ENCODE results near the gene NUS1.
A peak's percentile ranks its signal among the peaks of the same experiment; 100 is the strongest.
"Not testable (repeated sequence)": the region's sequence is repeated elsewhere in the genome, so short reads cannot be mapped to it uniquely, and the experiment has no call there.

Gene NUS1

DNA sequence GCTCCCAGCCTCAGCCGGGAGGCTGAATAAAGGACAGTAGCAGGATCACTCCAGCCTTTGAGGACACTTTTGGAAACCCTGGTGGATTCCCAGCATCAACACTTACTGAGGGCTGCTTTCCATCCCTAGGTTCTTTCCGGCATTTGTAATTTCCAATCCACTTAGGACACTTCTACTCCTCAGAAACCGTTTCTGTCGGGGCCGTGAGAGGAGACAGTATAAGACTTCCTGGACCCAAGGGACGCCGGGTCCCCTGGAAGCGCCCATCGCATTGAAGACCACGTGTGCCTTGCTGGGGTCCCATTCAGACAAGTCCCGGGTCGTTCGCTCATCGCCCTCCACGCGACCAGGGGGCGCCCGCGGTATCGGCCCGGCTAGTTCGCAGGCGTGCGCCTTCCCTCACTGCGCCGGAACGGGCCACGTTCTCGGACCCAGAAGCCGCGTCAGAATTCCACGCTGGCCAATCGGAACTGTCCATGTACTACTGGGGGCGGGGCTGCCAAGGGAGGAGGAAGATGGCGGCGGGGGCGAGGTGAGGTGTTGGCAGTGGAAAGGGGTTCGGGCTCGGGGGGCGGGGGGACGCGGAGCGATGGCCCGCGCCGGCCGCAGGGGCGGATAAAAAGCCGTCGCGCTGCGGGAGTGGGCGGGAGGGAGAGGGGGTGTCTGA, at the start of gene NUS1:
Gene NUS1, plus strand, starts transcription at position 479 of the 667 bp plus-strand sequence. CDS start 202 bp downstream, outside the sequence.
- peak; percentile 98 for DNase-seq

DNA sequence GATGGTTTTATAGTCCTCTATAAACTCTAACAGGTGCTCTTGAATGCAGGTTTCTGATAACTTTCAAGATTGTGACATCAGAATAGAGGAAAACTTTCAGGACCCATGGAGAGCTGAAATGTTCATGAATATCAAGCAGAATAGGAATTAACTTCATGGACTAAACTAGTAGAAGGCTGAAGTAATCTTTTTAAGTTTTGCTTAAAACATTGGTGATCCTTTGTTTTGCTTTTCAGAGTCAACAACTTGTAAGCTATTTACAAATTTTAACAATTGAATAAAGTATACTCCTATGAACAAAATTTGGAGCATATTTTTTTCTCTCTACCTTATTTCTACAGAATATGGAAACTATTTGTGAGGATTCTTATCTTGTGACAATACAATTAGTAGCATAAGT, 47.7 kb upstream of the NUS1 start:
- DNase-seq = no peak

DNA sequence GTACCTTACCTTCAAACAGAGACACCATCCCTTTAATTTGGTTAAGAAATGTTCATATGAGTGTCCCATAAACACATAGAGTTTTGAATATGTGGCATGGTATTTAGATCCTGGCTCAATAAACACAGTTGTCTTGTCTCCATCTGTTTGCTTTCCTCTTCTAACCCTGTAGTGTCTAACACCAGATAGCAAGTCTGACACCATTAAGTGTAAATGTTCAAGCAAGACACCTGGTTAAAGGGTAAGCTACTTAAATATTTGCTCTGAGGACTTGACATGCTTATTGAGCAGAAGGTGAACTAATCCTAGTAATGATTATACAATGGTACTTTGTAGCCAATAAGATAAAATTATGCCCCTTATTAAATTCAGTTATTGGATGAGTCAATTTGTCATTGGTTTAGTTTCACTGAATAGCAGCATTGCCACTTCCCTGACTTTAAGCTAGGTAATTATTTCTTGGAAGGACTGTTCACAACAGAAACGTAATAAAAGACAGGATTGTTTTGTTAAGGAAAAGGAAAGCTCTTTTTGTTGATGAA, 46.1 kb upstream of the NUS1 start:
- DNase-seq = no peak

DNA sequence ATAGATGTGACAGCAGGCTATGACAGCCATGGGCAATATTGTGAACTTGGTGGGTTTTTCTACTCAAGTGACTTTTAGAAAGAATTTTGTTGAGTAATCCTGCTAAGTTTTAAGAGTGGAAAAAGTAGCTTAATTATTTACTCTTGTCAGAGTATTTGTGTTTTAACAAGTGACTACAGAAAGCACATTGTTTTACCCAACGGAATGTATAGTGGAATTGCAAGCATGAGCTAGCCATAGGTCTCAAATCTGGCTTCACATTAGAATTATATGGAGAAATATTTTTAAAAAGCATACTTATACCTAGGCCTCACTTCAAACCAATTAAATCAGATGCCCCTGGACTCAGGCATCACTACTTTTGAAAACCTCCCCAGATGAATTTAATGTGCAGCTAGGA, 37.5 kb upstream of the NUS1 start:
- no peak for DNase-seq

DNA sequence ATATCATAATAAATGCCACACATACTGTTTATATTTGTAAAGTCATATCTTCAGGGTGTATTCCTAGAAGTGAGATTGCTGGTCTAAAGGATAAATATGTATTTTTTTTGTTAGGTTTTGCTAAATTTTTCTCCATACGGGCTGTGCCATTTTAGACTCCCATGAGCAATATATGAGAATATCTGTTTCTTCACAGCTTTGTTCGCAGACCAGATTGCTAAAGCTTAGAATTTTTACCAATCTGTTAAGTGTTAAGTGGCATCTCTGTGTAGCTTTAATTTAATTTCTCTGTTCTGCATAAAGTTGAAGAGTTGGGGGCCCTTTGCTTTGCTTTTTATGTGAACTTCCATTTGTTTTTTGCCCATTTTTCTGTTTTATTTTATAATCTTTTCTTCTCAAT, 32.3 kb upstream of the NUS1 start:
- DNase-seq = no peak

DNA sequence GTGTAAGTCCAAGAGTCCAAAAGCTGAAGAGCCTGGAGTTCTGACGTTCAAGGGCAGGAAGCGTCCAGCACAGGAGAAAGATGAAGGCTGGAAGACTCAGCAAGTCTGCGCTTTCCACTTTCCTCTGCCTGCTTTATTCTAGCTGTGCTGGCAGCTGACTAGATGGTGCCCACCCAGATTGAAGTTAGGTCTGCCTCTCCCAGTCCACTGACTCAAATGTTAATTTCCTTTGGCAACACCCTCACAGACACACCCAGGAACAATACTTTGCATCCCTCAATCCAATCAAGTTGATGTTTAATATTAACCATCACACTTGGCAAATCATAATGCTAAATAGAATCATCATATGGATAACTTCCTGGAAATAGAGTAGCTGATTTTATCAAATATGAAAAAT, 23.3 kb upstream of the NUS1 start:
- DNase-seq = not testable (repeated sequence)

DNA sequence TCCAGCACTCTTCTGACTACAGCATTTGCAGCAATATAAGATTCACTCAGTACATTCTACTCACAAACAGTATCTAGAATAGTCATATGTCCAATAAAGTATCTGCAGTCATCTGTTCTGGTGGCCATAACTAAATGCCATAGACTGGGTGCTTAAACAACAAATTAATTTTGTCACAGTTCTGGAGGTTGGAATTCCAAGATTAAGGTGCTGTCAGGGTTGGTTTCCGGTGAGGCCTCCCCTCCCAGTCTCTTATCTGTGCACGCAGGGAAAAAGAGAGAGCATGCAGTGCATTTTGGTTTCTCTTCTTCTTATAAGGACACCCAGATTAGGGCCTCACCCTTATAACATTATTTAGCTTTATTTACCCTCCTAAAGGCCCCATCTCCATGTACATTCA, 21.3 kb upstream of the NUS1 start:
- no peak for DNase-seq

DNA sequence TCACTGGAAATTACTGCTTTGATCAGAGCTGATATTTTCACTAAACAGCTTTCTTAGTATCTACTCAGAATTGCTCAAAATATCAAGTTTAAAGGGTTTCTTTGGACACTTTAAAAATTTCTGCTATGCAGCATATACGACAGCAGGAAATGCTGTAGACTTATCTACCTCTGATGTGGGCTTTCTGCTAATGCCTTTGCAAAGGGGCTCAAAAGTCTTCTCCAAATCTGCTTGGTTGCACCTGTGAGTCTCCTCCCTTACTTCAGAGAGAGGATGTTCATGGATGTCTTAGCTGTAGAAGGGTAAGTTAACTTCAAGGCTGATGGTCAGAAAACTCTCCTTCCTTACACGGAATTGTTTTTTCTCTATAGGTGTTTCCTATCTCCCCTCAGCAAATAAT, 19.9 kb upstream of the NUS1 start:
- DNase-seq = no peak

DNA sequence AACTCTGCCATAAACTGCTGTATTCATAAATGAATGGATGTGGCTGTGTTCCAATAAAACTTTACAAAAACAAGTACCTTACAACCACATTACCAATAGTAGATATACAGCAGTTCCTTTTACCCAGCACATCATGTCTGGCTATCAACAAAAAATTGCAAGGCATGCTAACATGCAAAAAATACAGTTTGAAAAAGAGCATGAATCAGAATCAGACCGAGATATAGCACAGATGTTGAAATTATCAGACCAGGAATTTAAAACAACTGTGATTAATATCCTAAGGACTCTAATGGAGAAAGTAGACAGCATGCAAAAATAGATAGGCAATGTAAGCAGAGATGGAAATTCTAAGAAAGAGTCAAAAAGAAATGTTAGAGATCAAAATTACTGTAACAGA, 8.4 kb upstream of the NUS1 start:
- DNase-seq = no peak

DNA sequence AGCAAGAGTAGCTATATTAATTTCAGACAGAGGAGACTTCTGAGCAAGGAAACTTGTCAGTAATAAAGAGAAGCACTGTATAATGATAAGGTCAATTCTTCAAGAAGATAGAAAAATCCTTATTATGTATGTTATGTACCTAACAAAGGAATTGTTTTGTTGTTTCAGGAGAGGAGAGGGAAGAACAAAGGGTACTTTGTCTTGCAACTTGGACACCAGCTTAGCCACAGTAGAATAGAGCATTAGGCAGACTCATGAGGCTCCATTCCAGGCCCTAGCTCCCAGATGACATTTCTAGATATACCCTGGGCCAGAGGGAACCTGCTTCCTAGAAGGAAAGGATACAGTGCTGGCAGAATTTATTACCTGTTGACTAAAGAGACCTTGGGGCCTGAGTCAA, 6.5 kb upstream of the NUS1 start:
- no peak for DNase-seq

DNA sequence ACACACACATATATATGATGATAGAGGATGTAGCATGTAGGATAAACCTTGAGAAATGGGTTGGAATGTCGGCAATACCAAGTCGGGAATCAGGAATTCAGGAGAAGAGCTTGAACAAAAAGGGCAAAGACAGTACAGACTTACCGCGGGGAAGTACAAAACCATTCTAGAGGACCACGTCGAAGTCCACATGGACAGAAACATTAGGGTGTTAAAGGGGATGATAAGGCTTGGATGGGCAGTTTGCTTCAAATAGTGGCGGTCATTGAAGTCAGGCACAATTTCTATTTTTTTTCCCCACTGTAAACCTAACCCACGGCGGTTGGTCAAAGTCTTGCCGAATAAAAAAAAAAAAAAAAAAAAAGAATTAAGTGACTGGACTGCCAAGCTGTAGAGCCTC, 766 bp upstream of the NUS1 start:
- no peak for DNase-seq

DNA sequence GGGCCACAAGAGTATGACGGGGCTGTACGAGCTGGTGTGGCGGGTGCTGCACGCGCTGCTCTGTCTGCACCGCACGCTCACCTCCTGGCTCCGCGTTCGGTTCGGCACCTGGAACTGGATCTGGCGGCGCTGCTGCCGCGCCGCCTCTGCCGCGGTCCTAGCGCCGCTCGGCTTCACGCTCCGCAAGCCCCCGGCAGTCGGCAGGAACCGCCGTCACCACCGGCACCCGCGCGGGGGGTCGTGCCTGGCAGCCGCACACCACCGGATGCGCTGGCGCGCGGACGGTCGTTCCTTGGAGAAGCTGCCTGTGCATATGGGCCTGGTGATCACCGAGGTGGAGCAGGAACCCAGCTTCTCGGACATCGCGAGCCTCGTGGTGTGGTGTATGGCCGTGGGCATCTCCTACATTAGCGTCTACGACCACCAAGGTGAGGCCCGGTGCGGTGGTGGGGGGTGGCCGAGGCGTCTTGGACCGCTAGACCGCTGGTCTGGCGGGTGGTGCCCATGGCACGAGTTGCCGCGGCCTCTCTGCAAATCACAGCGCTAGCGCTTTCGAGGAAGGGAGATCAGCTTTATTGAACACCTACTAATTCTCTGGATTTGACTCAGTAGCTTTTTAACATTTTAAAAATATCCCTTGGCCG, 511 bp downstream of the NUS1 start:
- peak; percentile 5 for DNase-seq

DNA sequence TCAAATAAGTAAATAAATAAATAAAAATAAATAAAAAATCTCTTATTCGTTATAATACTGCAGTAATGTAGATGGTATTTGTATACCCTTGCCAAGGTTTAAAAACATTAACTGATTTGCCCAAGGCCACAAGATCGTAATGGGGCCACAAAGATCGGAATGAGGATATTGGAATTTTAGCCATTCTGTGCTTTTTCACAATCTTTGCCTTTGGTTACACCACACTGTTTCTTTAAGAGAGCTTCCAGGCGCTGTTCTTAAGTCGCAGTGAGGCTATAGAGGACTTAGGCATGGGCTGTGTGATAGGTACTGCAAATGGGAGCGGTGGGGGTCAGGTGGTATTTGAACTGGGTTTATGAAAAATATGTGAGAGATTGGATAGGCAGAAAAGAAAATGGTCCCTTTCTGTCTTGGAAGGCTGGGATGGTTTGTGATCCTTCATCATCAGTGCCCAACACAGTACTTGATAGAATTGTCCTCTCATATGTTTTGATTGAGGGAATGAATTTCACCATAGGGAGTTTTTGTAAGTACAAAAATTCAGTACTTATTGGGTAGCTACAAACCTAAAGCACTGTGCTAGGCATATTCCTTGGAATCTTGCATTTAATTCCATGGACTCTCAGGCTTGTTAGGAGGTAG, 1.4 kb downstream of the NUS1 start:
- DNase-seq = no peak

DNA sequence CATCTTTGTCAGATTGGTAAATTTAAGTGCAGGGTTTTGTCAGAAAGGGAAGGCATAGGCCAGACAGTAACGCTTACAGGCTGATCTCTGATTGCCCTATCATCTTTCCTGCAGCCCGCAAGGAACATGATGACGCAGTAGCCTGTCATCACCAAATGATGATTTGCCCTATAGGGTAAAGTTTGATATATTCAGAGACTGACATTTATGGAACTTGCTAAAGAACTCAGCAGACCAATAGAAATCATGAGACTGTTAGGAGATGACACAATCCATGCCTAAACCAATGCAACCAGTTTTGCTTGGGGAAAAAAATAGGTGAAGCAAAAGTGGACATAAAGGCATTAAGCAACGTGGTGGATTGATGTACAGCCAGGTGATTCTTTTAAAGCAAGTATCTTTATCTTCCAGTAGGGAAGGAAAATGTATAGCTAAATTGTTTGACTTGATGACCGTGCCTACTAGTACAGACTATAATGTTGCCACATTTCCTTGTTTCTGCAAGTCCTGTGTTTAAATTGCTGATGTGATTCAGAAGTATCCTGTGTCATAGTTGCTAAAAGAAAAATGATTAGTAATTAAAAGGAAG, 2.4 kb downstream of the NUS1 start:
- DNase-seq = peak; percentile 48

DNA sequence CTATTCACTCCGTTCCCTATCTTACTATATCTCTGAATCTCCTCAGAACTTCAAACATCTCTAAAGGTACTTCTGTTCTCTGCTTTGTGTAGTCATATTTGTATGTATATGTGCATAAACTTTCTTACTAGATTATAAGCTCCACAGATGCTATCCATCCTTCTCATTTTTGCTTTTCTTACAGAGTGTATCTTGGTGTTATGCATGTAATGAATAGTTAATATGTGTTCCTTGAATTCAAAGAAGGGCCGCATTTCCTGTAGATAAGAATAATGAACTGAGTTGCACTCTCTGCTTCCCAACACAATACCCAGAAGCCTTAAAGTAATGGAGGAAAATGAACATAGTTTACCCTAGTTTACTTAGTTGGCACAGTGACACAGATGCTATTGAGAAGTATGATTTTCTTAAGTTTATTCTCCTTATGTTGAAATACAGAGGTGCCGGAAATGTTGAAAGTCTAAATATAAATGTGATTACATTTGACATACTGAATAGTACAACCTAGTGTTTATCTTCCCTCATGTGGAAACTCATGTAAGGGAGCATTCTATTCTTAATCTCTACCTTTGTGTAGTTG, 6.0 kb downstream of the NUS1 start:
- no peak for DNase-seq

DNA sequence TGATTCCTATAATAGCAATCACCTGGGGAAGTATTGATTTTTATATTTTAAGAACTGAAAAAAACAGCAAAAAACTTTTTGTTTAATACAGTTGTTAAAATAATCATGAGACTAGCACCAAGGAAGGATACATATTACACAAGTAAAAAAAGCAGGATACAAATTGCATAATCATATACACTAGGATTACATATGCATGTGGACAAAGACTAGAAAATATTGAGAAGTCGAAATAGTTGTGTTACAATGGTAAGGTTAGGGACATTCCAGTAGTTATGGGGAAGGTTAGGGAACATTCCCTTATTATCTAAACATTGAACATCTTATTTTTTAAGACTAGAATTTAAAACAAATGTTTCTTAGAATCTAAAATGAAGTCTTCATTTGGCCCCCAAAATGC, 9.5 kb downstream of the NUS1 start:
- no peak for DNase-seq

DNA sequence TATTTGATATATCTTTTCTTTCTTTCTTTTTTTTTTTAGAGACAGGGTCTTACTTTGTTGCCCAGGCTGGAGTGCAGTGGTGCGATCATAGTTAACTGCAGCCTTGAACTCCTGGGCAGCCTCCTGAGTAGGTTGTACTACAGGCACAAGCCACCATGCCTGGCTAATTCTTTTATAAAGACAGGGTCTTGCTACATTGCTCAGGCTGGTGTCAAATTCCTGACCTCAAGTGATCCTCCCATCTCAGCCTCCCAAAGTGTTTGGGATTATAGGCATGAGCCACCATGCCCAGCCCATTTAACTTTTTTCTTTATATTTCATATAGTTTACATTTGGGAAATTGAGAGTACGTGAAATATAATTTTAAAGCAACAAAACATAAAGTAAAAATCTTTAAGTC, 10.1 kb downstream of the NUS1 start:
- DNase-seq = no peak

DNA sequence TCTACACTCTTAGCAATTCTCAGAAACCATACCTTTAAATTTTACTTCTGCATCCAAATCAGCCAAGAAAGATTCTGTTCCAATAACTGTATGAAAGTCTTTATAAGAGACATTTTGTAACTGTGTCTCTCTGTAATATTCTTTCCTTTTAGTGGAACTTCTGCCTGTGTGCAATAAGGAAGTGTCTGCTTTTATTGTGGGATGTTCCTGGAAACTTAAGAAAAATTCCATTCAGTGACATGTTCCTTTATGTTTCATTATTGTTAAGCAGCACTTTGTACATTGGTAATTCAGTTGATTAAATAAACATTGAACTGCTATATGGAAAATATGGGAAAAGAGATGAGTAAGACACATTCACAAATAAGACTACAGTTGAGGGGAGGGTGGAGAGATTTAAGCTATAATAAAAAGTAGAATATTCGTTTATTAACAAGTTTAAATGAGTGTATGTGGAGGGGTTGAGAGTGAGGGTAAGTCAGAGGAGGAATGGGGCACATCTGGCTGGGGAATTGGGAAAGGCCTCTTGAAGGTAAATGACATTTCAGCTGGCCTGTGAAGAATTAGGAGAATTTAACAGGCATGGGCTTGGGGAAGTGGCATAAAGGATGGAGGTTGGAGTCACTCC, 11.9 kb downstream of the NUS1 start:
- DNase-seq = no peak

DNA sequence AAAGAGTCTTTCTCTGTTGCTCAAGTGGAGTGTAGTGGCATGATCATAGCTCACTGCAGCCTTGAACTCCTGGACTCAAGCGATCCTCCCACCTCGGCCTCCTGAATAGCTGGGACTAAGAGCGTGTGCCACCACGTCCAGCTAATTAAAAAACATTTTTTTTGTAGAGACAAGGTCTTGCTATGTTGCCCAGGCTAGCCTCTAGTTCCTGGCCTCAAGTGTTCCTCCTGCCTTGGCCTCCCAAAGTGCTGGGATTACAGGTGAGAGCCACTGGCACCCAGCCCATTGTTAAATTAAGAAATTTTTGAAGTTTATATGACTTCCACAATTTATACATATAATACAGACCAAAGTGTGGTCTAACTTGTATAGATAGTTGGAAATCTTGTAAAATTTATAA, 14.3 kb downstream of the NUS1 start:
- DNase-seq = not testable (repeated sequence)

DNA sequence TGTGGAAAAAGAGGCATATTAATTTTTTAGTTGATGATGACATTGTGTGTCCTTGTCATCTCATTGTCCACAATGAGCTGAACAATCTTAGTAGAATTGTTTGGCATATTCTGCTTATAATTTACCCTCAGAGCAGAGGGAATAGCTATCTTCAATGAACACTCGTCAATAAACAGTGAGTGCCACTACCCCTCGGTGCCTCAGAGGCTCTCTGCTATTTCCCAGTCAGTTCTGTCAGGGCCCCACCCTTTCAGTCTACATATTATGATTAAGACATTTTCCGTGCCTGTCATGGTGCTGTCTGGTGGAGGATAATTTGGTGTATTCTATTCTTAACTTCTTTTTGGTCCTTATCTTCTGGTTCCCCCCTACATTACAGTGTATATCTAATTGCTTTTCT, 31.2 kb downstream of the NUS1 start:
- DNase-seq = no peak

DNA sequence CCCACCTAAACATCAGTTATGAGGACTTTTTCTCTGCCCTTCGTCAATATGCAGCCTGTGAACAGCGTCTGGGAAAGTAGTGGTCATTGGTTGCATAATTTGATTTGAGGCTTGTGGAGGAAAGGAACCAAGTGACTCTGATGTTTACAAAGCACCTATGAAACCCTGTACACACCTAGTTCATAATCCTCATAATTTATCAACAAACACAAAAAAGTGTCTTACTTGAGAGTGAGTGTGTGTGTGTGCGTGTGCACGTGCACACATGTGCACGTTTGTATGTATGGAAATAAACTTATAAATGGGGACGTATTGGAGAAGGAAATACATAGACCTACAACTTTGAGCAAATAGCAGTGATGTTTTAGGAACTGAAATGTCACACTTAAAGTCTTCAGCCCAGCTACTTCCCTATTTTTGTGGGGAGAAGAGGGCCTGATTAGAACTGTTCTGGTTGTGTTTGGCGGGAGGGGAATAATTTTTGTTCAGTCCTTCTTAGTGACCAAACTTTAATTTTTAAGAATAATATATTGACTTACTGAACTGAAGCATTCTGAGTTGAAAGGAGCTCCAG, 31.8 kb downstream of the NUS1 start:
- not testable (repeated sequence) for DNase-seq

DNA sequence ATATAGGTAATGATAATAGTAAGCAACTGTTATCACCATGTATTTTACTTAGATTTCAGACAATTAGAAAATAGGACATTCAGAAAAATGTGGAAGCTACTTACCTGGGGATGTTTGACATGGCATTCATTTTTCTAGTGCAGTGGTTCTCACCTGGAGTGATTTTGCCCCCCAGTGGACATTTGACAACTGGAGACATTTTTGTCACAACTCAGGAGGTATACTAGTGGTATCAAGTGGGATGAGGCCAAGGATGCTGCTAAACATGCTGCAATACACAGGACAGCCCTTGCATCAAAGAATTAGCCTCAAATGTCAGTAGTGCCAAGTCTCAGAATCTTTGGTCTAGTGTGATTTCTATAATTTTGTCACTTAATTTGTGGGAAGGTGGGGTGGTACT, 36.1 kb downstream of the NUS1 start:
- no peak for DNase-seq

DNA sequence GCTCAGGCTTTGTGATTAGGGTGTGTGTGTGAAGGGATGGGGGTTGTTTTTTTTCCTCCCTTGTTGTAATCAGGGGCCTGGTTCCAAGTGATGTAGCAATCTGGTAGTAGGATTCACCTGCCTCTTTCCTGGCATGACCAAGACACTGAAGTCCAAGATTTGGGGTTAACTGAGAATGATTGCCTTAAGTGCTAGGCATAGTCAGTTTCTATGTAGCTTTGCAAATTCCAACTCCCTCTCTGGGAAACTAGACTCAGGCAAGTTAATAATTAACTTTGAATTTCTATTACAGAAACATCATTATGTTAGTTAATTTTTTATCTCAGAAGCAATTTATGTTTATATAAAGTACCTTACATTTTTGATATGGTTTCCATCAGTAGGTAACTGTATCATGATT, 43.6 kb downstream of the NUS1 start:
- no peak for DNase-seq
